ENCODE results near the gene SOCS2. TPM values are rescaled to one million over a fixed set of nuclear protein-coding genes. Genes with fewer than 3 reads are reported as not detected.

Gene SOCS2
- total RNA-seq, 6 experiments from 2014 or later: 32.2 to 64.4 (median 58.8) TPM

GRCh38 chr12:93533310-93533709 lies 39.2 kb upstream of the SOCS2 start:
- H3K27me3 Mint-ChIP-seq (ENCODE audit: insufficient read depth): peaks cover 3% of the 10 kb centered on the region
- peaks cover 17% of the 10 kb centered on the region for H3K4me1 Mint-ChIP-seq (ENCODE audit: low read depth)
- no peak for DNase-seq
- no peak overlapping the region for H3K4me3 Mint-ChIP-seq
- no peaks in the 10 kb centered on the region for H3K9me3 Mint-ChIP-seq
- H3K36me3 Mint-ChIP-seq (ENCODE audit: low read depth): no peaks in the 10 kb centered on the region
- TF ChIP-seq CTCF (IDR thresholded peaks at IDR 0.05): no peak
- no peak overlapping the region for H3K27ac Mint-ChIP-seq

- peaks cover 1% of the 10 kb centered on the region for H3K27me3 Mint-ChIP-seq (ENCODE audit: insufficient read depth)
- no peak for DNase-seq
- H3K4me3 Mint-ChIP-seq: no peak overlapping the region
- H3K36me3 Mint-ChIP-seq (ENCODE audit: low read depth): no peaks in the 10 kb centered on the region
- TF ChIP-seq CTCF (IDR thresholded peaks at IDR 0.05): no peak
- H3K4me1 Mint-ChIP-seq (ENCODE audit: low read depth): peaks cover 17% of the 10 kb centered on the region
- no peaks in the 10 kb centered on the region for H3K9me3 Mint-ChIP-seq
- H3K27ac Mint-ChIP-seq: peak overlapping the region; percentile 10; the same call in 1 of the 2 replicates
These were observed 36.2 kb upstream of the SOCS2 start for GRCh38 chr12:93536111-93536765.

GRCh38 chr12:93536766-93537488 lies 35.5 kb upstream of the SOCS2 start:
- Mint-ChIP-seq H3K4me3 (no peak overlapping the region), H3K9me3 (no peaks in the 10 kb centered on the region), H3K27ac (peak overlapping the region; percentile 33; the same call in 1 of the 2 replicates), H3K4me1 (ENCODE audit: low read depth) (peaks cover 17% of the 10 kb centered on the region), H3K27me3 (ENCODE audit: insufficient read depth) (peaks cover 1% of the 10 kb centered on the region; the same call in 1 of the 2 replicates), H3K36me3 (ENCODE audit: low read depth) (no peaks in the 10 kb centered on the region; the same call in 1 of the 2 replicates)
- TF ChIP-seq CTCF (IDR thresholded peaks at IDR 0.05): no peak
- DNase-seq: peak; percentile 66

- H3K27ac Mint-ChIP-seq: no peak overlapping the region
- DNase-seq: no peak
These were observed 34.7 kb upstream of the SOCS2 start for GRCh38 chr12:93537769-93538168.

GRCh38 chr12:93539821-93540220 lies 32.7 kb upstream of the SOCS2 start:
- no peak for DNase-seq
- H3K9me3 Mint-ChIP-seq: no peaks in the 10 kb centered on the region
- H3K4me1 Mint-ChIP-seq (ENCODE audit: low read depth): peaks cover 17% of the 10 kb centered on the region
- H3K36me3 Mint-ChIP-seq (ENCODE audit: low read depth): peaks cover 9% of the 10 kb centered on the region
- no peaks in the 10 kb centered on the region; the same call in 1 of the 2 replicates for H3K27me3 Mint-ChIP-seq (ENCODE audit: insufficient read depth)
- no peak for TF ChIP-seq CTCF (IDR thresholded peaks at IDR 0.05)
- H3K27ac Mint-ChIP-seq: no peak overlapping the region
- H3K4me3 Mint-ChIP-seq: no peak overlapping the region

More at GRCh38 chr12:93537769-93538168, 34.7 kb upstream of the SOCS2 start:
- TF ChIP-seq CTCF (IDR thresholded peaks at IDR 0.05): peak; percentile 52
- Mint-ChIP-seq H3K4me1 (ENCODE audit: low read depth) (peaks cover 17% of the 10 kb centered on the region), H3K9me3 (no peaks in the 10 kb centered on the region), H3K4me3 (no peak overlapping the region), H3K27me3 (ENCODE audit: insufficient read depth) (no peaks in the 10 kb centered on the region; the same call in 1 of the 2 replicates), H3K36me3 (ENCODE audit: low read depth) (no peaks in the 10 kb centered on the region; the same call in 1 of the 2 replicates)

Data from HFFc6 (cell line).